ENCODE results near the gene ZNF595.

DNA sequence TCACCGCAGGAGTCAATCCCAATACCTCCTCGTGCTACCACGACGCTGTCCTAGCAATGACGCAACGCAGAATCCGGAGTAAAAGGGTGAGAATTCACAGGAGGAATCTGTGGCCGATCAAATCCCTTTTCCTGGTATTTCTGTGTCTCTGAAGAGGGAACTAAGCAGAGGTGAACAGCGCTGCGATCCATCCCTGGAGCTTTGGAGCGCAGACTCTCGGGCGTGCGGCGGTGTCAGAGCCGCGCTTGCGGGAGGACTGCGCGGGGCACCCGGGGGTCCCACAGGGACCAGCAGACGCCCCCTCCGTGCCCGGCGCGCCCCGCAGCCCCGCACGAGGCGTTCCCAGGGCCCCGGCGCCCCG is 53.9 kb downstream of the ZNF595 start:
- TF ChIP-seq, protein P1, sequence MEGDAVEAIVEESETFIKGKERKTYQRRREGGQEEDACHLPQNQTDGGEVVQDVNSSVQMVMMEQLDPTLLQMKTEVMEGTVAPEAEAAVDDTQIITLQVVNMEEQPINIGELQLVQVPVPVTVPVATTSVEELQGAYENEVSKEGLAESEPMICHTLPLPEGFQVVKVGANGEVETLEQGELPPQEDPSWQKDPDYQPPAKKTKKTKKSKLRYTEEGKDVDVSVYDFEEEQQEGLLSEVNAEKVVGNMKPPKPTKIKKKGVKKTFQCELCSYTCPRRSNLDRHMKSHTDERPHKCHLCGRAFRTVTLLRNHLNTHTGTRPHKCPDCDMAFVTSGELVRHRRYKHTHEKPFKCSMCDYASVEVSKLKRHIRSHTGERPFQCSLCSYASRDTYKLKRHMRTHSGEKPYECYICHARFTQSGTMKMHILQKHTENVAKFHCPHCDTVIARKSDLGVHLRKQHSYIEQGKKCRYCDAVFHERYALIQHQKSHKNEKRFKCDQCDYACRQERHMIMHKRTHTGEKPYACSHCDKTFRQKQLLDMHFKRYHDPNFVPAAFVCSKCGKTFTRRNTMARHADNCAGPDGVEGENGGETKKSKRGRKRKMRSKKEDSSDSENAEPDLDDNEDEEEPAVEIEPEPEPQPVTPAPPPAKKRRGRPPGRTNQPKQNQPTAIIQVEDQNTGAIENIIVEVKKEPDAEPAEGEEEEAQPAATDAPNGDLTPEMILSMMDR (IDR thresholded peaks at IDR 0.05), result no peak
- TF ChIP-seq POLR2A (IDR thresholded peaks at IDR 0.05; ENCODE audit: low read depth) (no peak), POLR2AphosphoS5 (IDR thresholded peaks at IDR 0.05) (no peak)
